Neural cell (in vitro differentiated cells): ENCODE data around the gene LIN9. TPM values are rescaled to one million over a fixed set of nuclear protein-coding genes. Genes with fewer than 3 reads are reported as not detected.

Experiments
- H2AFZ ChIP-seq: fragments of 200-600, 300-800 bp; sonication (generic), shearing (Covaris generic); 2 replicates; pipeline ENCODE4 v1.6.0; 2014; ENCODE audit warnings: low read depth, mild to moderate bottlenecking, antibody characterized with exemption, low read length, moderate library complexity
- H3F3A ChIP-seq: fragments of 200-600 bp; shearing (Covaris generic); 2 replicates; pipeline ENCODE4 v1.6.1; 2016; ENCODE audit warnings: mild to moderate bottlenecking, moderate library complexity, mixed read lengths, antibody characterized with exemption, low read length; ENCODE audit not compliant: insufficient read depth, poor library complexity, severe bottlenecking
- H3K27ac ChIP-seq: fragments of 200-600, 300-800 bp; sonication (generic), shearing (Covaris generic); 2 replicates; pipeline ENCODE4 v1.5.1; 2014; ENCODE audit warnings: mild to moderate bottlenecking, low read length, moderate library complexity
- H3K27me3 ChIP-seq: fragments of 300-800, 200-600 bp; sonication (generic), shearing (Covaris generic); 2 replicates; pipeline ENCODE4 v1.6.0; 2014; ENCODE audit warnings: mild to moderate bottlenecking, low read depth, low read length, moderate library complexity; ENCODE audit not compliant: insufficient read depth
- H3K36me3 ChIP-seq: fragments of 300-800, 200-600 bp; sonication (generic), shearing (Covaris generic); 2 replicates; pipeline ENCODE4 v1.5.1; 2014; ENCODE audit warnings: mild to moderate bottlenecking, antibody characterized with exemption, low read length, moderate library complexity; ENCODE audit not compliant: insufficient read depth
- H3K4me2 ChIP-seq: fragments of 300-800, 200-600 bp; sonication (generic), shearing (Covaris generic); 2 replicates; pipeline ENCODE4 v1.6.0; 2014; ENCODE audit warnings: mild to moderate bottlenecking, low read length
- H3K4me3 ChIP-seq: fragments of 300-800, 200-600 bp; sonication (generic), shearing (Covaris generic); 2 replicates; pipeline ENCODE4 v1.5.1; 2014; ENCODE audit warnings: mild to moderate bottlenecking, low read length, moderate library complexity
- H3K79me2 ChIP-seq: fragments of 200-600 bp; shearing (Covaris generic); replicated peaks from 2 replicates; pipeline ENCODE4 v1.6.0; 2014; ENCODE audit warnings: mild to moderate bottlenecking, low read length, moderate library complexity; ENCODE audit not compliant: insufficient read depth
- H3K9ac ChIP-seq: fragments of 300-800, 200-600 bp; sonication (generic), shearing (Covaris generic); 2 replicates; pipeline ENCODE4 v1.6.1; 2016; ENCODE audit warnings: mild to moderate bottlenecking, low read length, mixed read lengths
- H3K9me2 ChIP-seq: fragments of 200-600 bp; shearing (Covaris generic); 2 replicates; pipeline ENCODE4 v1.6.1; 2016; ENCODE audit warnings: mild to moderate bottlenecking, low read length, mixed read lengths; ENCODE audit not compliant: insufficient read depth
- H3K9me3 ChIP-seq: fragments of 200-600, 300-800 bp; sonication (generic), shearing (Covaris generic); 2 replicates; pipeline ENCODE4 v1.6.1; 2016; ENCODE audit warnings: mild to moderate bottlenecking, mixed run types, low read length, moderate library complexity, mixed read lengths
- H4K20me1 ChIP-seq: fragments of 200-600 bp; shearing (Covaris generic); 2 replicates; pipeline ENCODE4 v1.6.1; 2016; ENCODE audit warnings: mild to moderate bottlenecking, mixed run types; ENCODE audit not compliant: insufficient read depth
- CTCF ChIP-seq: fragments of 450-650 bp; IDR thresholded peaks from 2 replicates; pipeline ENCODE4 v1.5.1; 2014; ENCODE audit warnings: antibody characterized with exemption, mild to moderate bottlenecking, moderate library complexity; ENCODE audit not compliant: poor library complexity, severe bottlenecking
- EP300 ChIP-seq: fragments of 450-650 bp; conservative IDR thresholded peaks from 2 replicates; pipeline ENCODE4 v1.6.1; 2014; ENCODE audit warnings: antibody characterized with exemption, mild to moderate bottlenecking, moderate library complexity; ENCODE audit not compliant: poor library complexity, severe bottlenecking
- EZH2 ChIP-seq: fragments of 200-600, 300-800 bp; shearing (Covaris generic), sonication (generic); IDR thresholded peaks from 2 replicates; pipeline ENCODE4 v1.6.1; 2014; ENCODE audit warnings: antibody characterized with exemption, low read length, borderline replicate concordance, mild to moderate bottlenecking; ENCODE audit not compliant: insufficient read depth, poor library complexity, severe bottlenecking
- MXI1 ChIP-seq: fragments of 450-650 bp; conservative IDR thresholded peaks from 2 replicates; pipeline ENCODE4 v1.6.1; 2014; ENCODE audit warnings: antibody characterized with exemption, mild to moderate bottlenecking; ENCODE audit not compliant: poor library complexity, severe bottlenecking
- POLR2AphosphoS5 ChIP-seq: IDR thresholded peaks from 2 replicates; pipeline ENCODE4 v1.6.1; 2012
- RAD21 ChIP-seq: fragments of 450-650 bp; conservative IDR thresholded peaks from 2 replicates; pipeline ENCODE4 v1.6.1; 2014; ENCODE audit warnings: antibody characterized with exemption, mild to moderate bottlenecking, moderate library complexity
- REST ChIP-seq: IDR thresholded peaks from 2 replicates; pipeline ENCODE4 v1.6.1; 2012; ENCODE audit warnings: borderline replicate concordance
- SMC3 ChIP-seq: fragments of 450-650 bp; conservative IDR thresholded peaks from 2 replicates; pipeline ENCODE4 v1.6.1; 2014; ENCODE audit warnings: antibody characterized with exemption, mild to moderate bottlenecking, moderate library complexity; ENCODE audit not compliant: poor library complexity
- TAF1 ChIP-seq: IDR thresholded peaks from 2 replicates; pipeline ENCODE4 v1.6.1; 2012; ENCODE audit warnings: low read depth
- polyA plus RNA-seq: library from polyadenylated mRNA; depleted of rRNA; stranded (reverse); fragments of >200 nt; gene quantifications from 2 replicates; pipeline ENCODE4 v1.2.3, GENCODE V29; 2014

The LIN9 gene
- polyA plus RNA-seq, 1 donor from 2014 or later, result 11.9 TPM

DNA sequence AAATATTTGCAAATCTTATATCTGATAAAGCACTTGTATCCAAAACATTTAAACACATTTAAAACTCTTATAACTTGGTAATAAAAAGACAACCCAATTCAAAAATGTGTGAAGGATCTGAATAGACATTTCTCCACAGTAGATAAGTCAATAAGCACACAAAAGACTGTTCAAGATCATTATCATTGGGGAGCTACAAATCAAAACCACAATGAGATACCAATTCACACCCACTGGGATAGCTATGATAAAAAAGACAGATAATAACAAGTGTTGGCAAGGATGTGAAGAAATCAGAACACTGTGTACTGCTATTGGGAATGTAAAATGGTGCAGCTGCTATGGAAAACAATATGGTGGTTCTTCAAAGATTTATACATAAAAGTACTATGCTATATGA, 5.1 kb upstream of the LIN9 start:
- no peak overlapping the region for H3K4me3 ChIP-seq
- no peaks in the 10 kb centered on the region for H3K79me2 ChIP-seq
- no peaks in the 10 kb centered on the region for H3K9me3 ChIP-seq
- H3F3A ChIP-seq, result no peaks in the 10 kb centered on the region
- no peaks in the 10 kb centered on the region for H3K27me3 ChIP-seq
- no peak overlapping the region for H3K9ac ChIP-seq
- no peaks in the 10 kb centered on the region for H4K20me1 ChIP-seq
- no peak for TF ChIP-seq EZH2
- TF ChIP-seq MXI1, result no peak
- TF ChIP-seq SMC3, result no peak
- no peak for TF ChIP-seq RAD21
- no peak for TF ChIP-seq REST
- no peak for TF ChIP-seq POLR2AphosphoS5
- TF ChIP-seq CTCF, result no peak
- no peak for TF ChIP-seq TAF1
- TF ChIP-seq EP300, result no peak
- no peak overlapping the region for H3K4me2 ChIP-seq
- H2AFZ ChIP-seq, result no peak overlapping the region
- no peaks in the 10 kb centered on the region for H3K36me3 ChIP-seq
- no peak overlapping the region for H3K27ac ChIP-seq
- no peaks in the 10 kb centered on the region for H3K9me2 ChIP-seq

GRCh38 chr1:226312065-226312464, 3.1 kb upstream of the LIN9 start:
- Histone ChIP-seq H3K4me3 (no peak overlapping the region), H3K4me2 (no peak overlapping the region), H3K27ac (no peak overlapping the region), H3K27me3 (no peaks in the 10 kb centered on the region), H3K9me3 (no peaks in the 10 kb centered on the region), H4K20me1 (no peaks in the 10 kb centered on the region), H3K9ac (no peak overlapping the region), H3K36me3 (no peaks in the 10 kb centered on the region), H3K79me2 (peaks cover 13% of the 10 kb centered on the region), H3K9me2 (no peaks in the 10 kb centered on the region), H3F3A (no peaks in the 10 kb centered on the region), H2AFZ (no peak overlapping the region)
- TF ChIP-seq TAF1 (no peak), EP300 (no peak), EZH2 (no peak), POLR2AphosphoS5 (no peak)

DNA sequence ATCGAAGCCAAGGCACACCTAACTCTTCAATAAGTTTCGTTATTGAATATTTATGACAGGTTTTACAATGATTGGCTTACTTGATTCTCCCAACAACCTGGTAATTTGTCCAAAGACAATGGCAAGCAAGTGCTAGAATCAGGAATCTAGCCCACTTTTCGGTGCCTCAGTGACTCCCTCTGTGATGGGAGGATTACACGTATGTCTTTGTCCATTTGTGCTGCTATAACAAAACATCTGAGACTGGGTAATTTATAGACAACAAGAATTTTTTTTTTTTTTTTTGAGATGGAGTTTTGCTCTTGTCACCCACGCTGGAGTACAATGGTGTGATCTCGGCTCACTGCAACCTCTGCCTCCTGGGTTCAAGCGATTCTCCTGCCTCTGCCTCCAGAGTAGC, 2.4 kb upstream of the LIN9 start:
- H3K9me3 ChIP-seq, result no peaks in the 10 kb centered on the region
- no peaks in the 10 kb centered on the region for H3F3A ChIP-seq
- H3K9ac ChIP-seq, result no peak overlapping the region
- H3K27me3 ChIP-seq, result no peaks in the 10 kb centered on the region
- no peak overlapping the region for H3K27ac ChIP-seq
- H3K36me3 ChIP-seq, result no peaks in the 10 kb centered on the region
- no peaks in the 10 kb centered on the region for H4K20me1 ChIP-seq
- no peak overlapping the region for H3K4me3 ChIP-seq
- H3K9me2 ChIP-seq, result no peaks in the 10 kb centered on the region
- no peak for TF ChIP-seq POLR2AphosphoS5
- TF ChIP-seq REST, result no peak
- no peak for TF ChIP-seq CTCF
- TF ChIP-seq EP300, result no peak
- no peak for TF ChIP-seq MXI1
- no peak for TF ChIP-seq TAF1
- TF ChIP-seq RAD21, result no peak
- TF ChIP-seq SMC3, result no peak
- TF ChIP-seq EZH2, result no peak
- peaks cover 18% of the 10 kb centered on the region for H3K79me2 ChIP-seq
- no peak overlapping the region for H3K4me2 ChIP-seq
- H2AFZ ChIP-seq, result no peak overlapping the region
